Parathyroid adenoma (tissue), 2 donors: ENCODE results near the gene UBE2R2.
"Not testable (repeated sequence)": the region's sequence is repeated elsewhere in the genome, so short reads cannot be mapped to it uniquely, and the experiment has no call there.

ENCODE experiments used
- H2AFZ ChIP-seq: fragments of 300-600 bp; sonication (generic); one replicate; pipeline ENCODE4 v1.7.0; 2017; ENCODE audit warnings: antibody characterized with exemption, mild to moderate bottlenecking
- H3K27ac ChIP-seq: fragments of 300-600 bp; sonication (generic); one replicate; pipeline ENCODE4 v1.7.0; 2017
- H3K27me3 ChIP-seq: fragments of 300-600 bp; sonication (generic); one replicate; pipeline ENCODE4 v1.7.0; 2017; ENCODE audit warnings: low read length; ENCODE audit not compliant: control insufficient read depth, insufficient read depth
- H3K36me3 ChIP-seq: fragments of 300-600 bp; sonication (generic); one replicate; pipeline ENCODE4 v1.7.0; 2017; ENCODE audit warnings: low read length; ENCODE audit not compliant: control insufficient read depth, insufficient read depth
- H3K4me1 ChIP-seq: fragments of 300-600 bp; sonication (generic); one replicate; pipeline ENCODE4 v1.7.0; 2017; ENCODE audit warnings: control low read depth
- H3K4me2 ChIP-seq: fragments of 300-600 bp; sonication (generic); one replicate; pipeline ENCODE4 v1.7.0; 2017; ENCODE audit warnings: low read length
- H3K4me3 ChIP-seq: fragments of 300-600 bp; sonication (generic); one replicate; pipeline ENCODE4 v1.7.0; 2017; ENCODE audit warnings: low read depth, low read length
- H3K79me2 ChIP-seq: fragments of 300-600 bp; sonication (generic); one replicate; pipeline ENCODE4 v1.7.0; 2017; ENCODE audit warnings: control low read depth
- H3K9ac ChIP-seq: fragments of 300-600 bp; sonication (generic); one replicate; pipeline ENCODE4 v1.7.0; 2017; ENCODE audit warnings: mild to moderate bottlenecking
- H3K9me3 ChIP-seq: fragments of 300-600 bp; sonication (generic); one replicate; pipeline ENCODE4 v1.7.0; 2017; ENCODE audit warnings: low read length; ENCODE audit not compliant: control insufficient read depth
- CTCF ChIP-seq: fragments of 300-600 bp; sonication (generic); IDR thresholded peaks from one replicate; pipeline ENCODE4 v1.7.0; 2017; ENCODE audit warnings: antibody characterized with exemption, mild to moderate bottlenecking
- donor health status: primary hyperparathyroidism.

UBE2R2 gene

GRCh38 chr9:33867747-33868439 lies 50.9 kb downstream of the UBE2R2 start:
- H3K9ac ChIP-seq = no peak overlapping the region
- no peaks in the 10 kb centered on the region for H3K9me3 ChIP-seq
- H2AFZ ChIP-seq = no peak overlapping the region
- no peak overlapping the region for H3K4me2 ChIP-seq
- H3K27ac ChIP-seq = peak overlapping the region; percentile 11
- no peaks in the 10 kb centered on the region for H3K36me3 ChIP-seq
- no peaks in the 10 kb centered on the region for H3K27me3 ChIP-seq
- H3K4me1 ChIP-seq = peaks cover 5% of the 10 kb centered on the region
- peaks cover 22% of the 10 kb centered on the region for H3K79me2 ChIP-seq
- no peak overlapping the region for H3K4me3 ChIP-seq
- no peak for TF ChIP-seq CTCF

GRCh38 chr9:33868440-33868973 lies 51.5 kb downstream of the UBE2R2 start:
- Histone ChIP-seq H3K79me2 (peaks cover 22% of the 10 kb centered on the region), H3K36me3 (no peaks in the 10 kb centered on the region), H3K4me1 (peaks cover 5% of the 10 kb centered on the region), H3K4me3 (no peak overlapping the region), H3K27ac (peak overlapping the region; percentile 11), H2AFZ (no peak overlapping the region), H3K27me3 (no peaks in the 10 kb centered on the region), H3K9ac (no peak overlapping the region), H3K9me3 (no peaks in the 10 kb centered on the region), H3K4me2 (no peak overlapping the region)
- TF ChIP-seq CTCF = no peak

- not testable (repeated sequence) for H3K9ac ChIP-seq, H3K27me3 ChIP-seq, H3K4me1 ChIP-seq, H3K36me3 ChIP-seq, H3K4me3 ChIP-seq, H3K4me2 ChIP-seq, H3K9me3 ChIP-seq, H3K27ac ChIP-seq, H2AFZ ChIP-seq
- H3K79me2 ChIP-seq = peaks cover 26% of the 10 kb centered on the region
Observed at GRCh38 chr9:33869243-33869642, 52.3 kb downstream of the UBE2R2 start.

- Histone ChIP-seq H3K36me3 (no peaks in the 10 kb centered on the region), H3K4me1 (no peaks in the 10 kb centered on the region), H3K4me2 (no peak overlapping the region), H3K9ac (no peak overlapping the region), H2AFZ (no peak overlapping the region), H3K9me3 (no peaks in the 10 kb centered on the region), H3K27me3 (no peaks in the 10 kb centered on the region), H3K79me2 (peaks cover 33% of the 10 kb centered on the region), H3K4me3 (no peak overlapping the region), H3K27ac (no peak overlapping the region)
- no peak for TF ChIP-seq CTCF
Observed at GRCh38 chr9:33877727-33878489, 60.9 kb downstream of the UBE2R2 start.

GRCh38 chr9:33878691-33879366 lies 61.9 kb downstream of the UBE2R2 start:
- H3K4me3 ChIP-seq = no peak overlapping the region
- H3K36me3 ChIP-seq = no peaks in the 10 kb centered on the region
- H3K27ac ChIP-seq = no peak overlapping the region
- H3K4me1 ChIP-seq = no peaks in the 10 kb centered on the region
- no peak overlapping the region for H3K9ac ChIP-seq
- no peak for TF ChIP-seq CTCF
- H3K79me2 ChIP-seq = peaks cover 29% of the 10 kb centered on the region
- no peaks in the 10 kb centered on the region for H3K9me3 ChIP-seq
- H3K4me2 ChIP-seq = no peak overlapping the region
- H3K27me3 ChIP-seq = no peaks in the 10 kb centered on the region
- no peak overlapping the region for H2AFZ ChIP-seq
